A549 treated with CpdA at 1 μM for 4 hours (cell line): Measurements from ENCODE around the gene PAX8. TPM values are rescaled to one million over a fixed set of nuclear protein-coding genes. Genes with fewer than 3 reads are reported as not detected.

ENCODE experiments used
- total RNA-seq: library from RNA; stranded (reverse); fragments of 200-300 nt; extraction: Qiagen RNA extraction; gene quantifications from 5 replicates; pipeline ENCODE4 v1.2.3, GENCODE V29; 2022; ENCODE audit warnings: low read depth

PAX8 gene
- 0.64 to 1.4 TPM (median 0.78 TPM) in 5 replicates for total RNA-seq

DNA sequence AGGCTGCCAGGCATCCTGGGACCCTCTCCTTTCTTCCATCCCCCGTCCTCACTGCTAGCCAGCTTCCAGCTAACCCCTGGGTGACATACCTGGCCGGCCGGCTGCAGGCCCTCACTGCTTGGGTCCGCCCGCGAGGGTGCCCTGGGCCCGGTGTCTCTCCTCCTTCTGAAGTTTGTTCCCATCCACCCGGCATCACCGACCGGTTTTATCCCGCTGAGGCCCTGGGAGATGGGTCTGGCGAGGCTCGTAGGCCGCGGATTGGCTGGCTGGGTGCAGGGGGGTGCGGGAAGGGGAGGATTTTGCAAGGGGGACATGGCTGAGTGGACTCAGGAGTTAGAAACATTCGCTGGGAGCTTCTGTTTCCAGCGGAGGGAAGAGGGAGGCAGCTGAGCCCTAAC is at the start of gene PAX8:
TSS of gene PAX8 (minus strand) at position 180 of the 398 bp plus-strand sequence. CDS start 527 bp downstream, outside the sequence.

DNA sequence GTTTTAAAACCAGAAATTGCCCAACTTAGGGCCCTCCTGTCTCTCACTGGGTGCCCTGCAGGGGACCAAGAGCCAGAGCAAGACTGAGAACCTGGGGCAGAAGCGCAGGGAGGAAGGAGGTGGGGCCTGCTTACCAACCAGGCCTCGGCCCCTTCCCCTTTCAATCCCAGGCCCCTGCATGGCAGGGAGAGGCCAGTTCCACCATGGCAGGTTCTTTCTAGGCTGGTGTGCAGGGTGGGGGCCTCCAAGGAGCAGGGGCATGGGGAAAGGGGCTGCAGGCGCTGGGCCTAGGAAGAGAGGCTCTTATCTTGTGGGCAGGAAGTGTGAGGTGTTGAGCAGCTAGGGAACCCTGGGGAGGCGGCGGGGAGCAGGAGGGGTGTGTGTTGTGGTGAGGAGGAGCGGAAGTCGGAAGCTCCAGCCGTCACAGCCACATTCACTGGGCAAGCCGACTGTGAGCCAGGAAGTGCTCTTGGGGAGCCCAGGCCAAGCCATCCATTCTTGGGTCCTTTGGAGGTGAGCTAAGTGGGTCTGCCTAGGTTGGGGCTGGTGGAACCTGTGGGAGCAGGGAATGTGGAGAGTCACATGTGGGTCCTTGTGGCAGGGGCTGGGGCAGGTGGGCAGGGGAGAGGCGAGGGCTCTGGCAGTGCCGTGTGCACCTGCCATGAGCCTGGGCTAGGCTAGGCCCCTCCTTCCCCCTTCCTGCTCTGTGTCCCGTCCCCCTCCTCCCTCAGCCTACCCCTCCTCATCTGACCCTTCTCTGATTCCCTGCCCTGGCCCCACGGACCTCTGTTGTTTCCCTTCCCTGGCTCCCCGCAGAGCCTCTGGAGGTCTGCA is 105.0 kb downstream of the PAX8 start, which contains the start of gene PSD4:
TSS of gene PSD4 (plus strand) at position 430 of the 834 bp plus-strand sequence. CDS start 8,486 bp downstream, outside the sequence.

Other genes with a start within 250 kb of the PAX8 start
- 0.11 to 0.13 TPM in 2 of 5 replicates, not detected in the others for gene IL36B, start 226.1 kb downstream of the PAX8 start, total RNA-seq
- gene IL36RN, start 219.7 kb downstream of the PAX8 start, total RNA-seq, result 0.03 to 0.07 TPM (median 0.06 TPM) in 4 of 5 replicates, not detected in the other
- gene IL1F10, start 211.0 kb downstream of the PAX8 start, total RNA-seq, result not detected in 5 replicates
- gene IL1RN, start 151.3 kb downstream of the PAX8 start, total RNA-seq, result 0.26 to 0.59 TPM (median 0.42 TPM) in 5 replicates
- gene PSD4, start 105.0 kb downstream of the PAX8 start, total RNA-seq, result 9.3 to 13.0 TPM (median 10.4 TPM) in 5 replicates
- gene ZNG1B, start 158.8 kb upstream of the PAX8 start, total RNA-seq, result 38.3 to 46.0 TPM (median 43.3 TPM) in 5 replicates
- gene FOXD4L1, start 219.7 kb upstream of the PAX8 start, total RNA-seq, result 0.30 to 0.69 TPM (median 0.45 TPM) in 5 replicates